G401.6 (cell line): ENCODE results near the gene RS1.

Source experiments
- FAIRE-seq: peaks from 2 replicates; lab custom pipeline; 2012; peaks lifted over from hg19 to GRCh38; lab: Jason Lieb, UNC

The RS1 gene

DNA sequence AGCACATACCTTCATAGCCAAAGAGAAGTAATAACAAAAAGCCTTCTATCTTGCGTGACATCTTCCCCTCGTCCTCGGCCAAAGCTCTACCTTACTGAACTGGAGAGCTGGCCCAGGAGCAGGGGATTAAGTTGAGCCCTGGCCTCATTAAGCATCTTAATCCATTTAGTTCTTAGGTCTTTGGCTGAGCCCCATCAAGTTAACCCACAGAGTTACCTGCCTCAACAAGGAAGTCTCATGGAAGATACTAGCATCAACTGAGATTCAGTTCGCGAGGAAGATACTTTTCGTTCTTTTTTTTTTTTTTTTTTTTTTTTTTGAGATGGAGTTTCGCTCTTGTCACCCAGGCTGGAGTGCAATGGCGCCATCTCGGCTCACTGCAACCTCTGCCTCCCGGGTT, at the start of gene RS1:
Gene RS1, minus strand, starts transcription at position 101 of the 400 bp plus-strand sequence. Its CDS starts 40 bp downstream, at position 61.
- no peak for FAIRE-seq

DNA sequence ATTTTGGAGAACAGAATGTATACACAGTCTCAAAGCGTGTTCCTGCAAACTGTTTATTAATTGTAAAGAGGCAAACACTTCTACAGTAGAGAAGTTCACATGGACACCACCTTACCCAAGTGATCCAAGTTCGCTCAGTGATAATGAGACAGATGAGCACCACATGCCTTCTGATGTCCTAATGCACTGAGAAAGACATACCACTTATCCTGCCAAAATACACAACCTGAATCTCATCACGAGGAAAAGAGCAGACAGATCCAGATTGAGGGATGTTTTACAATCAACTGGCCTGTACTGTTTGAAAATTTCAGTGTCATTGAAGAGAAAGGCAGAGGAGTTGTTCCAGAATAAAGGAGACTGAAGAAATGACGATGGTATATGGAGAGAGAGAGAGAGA, 47.9 kb upstream of the RS1 start:
- FAIRE-seq: no peak

DNA sequence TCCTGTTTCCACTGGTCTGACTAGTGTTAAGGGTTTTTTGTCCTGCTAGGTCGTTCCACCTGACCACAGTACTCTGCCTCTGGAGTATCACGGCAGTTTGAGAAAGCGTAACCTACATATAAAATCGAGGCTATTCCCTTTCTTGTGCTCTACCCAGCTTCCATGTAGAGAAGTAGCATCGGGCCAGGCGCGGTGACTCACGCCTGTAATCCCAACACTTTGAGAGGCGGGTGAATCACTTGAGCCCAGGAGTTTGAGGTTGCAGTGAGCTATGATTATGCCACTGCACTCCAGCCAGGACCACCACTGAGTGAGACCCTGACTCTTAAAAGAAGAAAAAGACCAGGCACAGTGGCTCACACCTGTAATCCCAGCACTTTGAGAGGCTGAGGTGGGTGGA, 43.0 kb upstream of the RS1 start:
- FAIRE-seq: no peak

DNA sequence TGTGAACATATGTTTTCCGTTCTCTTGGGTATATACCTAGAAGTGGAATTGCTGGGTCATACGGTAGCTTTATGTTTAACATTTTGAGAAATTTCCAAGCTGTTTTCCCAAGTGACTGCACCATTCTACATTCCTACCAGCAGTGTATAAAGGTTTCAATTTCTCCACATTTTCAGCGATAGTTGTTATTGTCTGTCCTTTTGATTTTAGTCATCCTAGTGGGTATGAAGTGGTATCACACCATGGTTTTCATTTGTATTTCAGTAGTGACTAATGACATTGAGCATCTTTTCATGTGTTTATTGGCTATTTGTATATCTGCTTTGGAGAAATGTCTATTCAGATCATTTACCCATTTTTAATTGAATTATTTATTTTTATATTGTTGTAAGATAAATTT, 37.9 kb upstream of the RS1 start:
- no peak for FAIRE-seq

DNA sequence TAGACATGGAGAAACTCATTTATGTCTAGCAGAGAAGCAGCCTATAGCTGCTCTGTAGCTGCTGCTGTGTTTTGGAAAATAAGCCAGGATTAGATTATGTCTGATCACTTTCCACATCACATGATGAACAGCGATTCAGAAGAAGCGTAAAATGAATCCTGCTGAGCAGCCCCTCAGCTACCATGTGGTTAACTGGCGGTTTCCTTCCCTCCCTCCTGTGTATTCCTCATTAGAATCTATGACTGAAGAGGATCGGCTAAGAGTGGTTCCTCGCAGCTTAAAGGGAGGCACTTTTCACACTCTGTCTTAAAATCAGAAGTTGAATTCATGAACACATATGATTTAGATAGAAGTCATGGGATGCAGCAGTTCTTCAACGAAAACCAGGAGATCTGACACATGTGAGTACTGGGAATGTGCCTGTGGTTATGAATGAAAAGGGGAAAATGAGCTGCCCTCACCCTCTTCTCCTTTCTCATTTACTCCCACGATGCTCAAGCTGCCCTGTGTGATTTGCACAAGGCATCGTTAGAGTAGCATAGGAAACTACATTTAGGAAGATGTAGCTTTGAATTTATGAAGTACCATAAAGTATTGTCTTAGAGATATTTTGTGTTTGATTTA, 35.6 kb upstream of the RS1 start, which contains the start of gene PPEF1:
Gene PPEF1, plus strand, starts transcription at position 220 of the 624 bp plus-strand sequence. Its CDS starts 136 bp downstream, at position 356.
- no peak for FAIRE-seq

DNA sequence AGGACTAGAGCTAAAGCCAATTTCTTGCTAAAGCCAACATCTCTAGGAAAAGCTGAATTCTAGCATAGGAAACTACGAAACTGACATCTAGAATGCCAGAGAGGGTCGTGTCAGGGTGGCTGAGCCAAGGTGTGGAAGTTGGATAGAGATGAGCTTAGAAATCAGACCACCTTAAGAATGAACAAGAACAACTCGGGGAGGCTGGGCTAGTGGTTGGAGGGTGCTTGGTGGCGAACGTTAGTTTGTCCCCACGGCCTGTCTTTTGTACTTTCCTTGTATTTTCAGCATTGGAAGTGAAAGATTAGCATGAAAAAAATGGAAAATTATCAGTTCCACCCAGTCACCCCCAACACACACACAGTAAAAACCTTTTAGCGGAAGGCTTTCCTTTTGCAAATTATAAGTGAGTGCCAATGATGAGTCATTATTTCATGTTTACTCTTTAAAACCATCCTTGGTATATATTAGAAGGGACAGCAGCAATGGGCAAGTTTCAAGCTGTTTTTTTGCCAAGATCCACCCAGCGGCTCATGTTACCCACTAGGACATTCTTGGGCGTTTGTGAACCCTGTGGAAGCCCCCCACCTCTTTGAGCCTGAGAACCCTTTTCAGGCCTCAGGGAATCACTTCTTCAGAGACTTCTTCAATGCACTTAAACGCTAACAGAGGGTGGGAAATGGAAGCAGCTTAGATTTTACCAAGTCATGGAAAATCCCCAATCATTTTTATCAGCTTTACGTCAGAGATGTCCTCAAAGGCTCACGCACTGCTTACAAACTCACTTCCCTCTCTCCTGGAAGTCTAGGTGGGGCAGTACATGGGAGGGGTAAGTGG, 30.7 kb upstream of the RS1 start:
- FAIRE-seq: no peak

DNA sequence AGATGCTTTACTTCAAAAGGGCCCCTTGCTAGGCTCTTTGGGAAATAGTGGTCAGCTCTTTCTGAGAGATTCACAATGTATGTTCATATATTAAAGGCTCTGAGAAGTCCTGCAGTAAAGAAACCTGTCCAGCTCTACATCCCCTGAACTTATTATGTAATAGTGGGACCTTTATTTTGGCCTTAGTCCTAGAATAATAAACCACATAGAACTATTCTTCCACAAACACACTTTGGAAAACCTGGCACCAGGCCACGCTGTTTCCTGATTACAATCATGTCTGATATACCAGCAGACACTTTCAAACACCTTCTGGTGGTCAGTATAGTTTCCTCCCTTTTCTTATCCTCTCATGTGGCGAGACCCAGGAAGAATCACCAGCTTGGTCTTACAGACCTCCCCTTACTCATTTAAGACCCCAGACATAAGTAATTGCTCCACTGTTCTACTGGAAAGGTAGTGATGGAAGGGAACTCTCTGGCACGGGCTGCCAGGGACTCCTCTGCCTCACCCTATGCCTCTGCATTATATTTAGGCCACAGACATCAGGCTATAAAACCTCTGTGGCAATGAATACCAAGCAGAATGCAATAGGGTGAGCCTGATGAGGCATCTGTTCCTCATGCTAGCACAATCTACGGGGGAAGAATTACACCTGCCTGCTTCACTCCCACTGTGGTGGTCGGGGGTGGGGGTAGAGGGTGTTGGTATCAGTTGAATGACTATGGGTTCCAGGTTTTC, 29.9 kb upstream of the RS1 start:
- FAIRE-seq: no peak

DNA sequence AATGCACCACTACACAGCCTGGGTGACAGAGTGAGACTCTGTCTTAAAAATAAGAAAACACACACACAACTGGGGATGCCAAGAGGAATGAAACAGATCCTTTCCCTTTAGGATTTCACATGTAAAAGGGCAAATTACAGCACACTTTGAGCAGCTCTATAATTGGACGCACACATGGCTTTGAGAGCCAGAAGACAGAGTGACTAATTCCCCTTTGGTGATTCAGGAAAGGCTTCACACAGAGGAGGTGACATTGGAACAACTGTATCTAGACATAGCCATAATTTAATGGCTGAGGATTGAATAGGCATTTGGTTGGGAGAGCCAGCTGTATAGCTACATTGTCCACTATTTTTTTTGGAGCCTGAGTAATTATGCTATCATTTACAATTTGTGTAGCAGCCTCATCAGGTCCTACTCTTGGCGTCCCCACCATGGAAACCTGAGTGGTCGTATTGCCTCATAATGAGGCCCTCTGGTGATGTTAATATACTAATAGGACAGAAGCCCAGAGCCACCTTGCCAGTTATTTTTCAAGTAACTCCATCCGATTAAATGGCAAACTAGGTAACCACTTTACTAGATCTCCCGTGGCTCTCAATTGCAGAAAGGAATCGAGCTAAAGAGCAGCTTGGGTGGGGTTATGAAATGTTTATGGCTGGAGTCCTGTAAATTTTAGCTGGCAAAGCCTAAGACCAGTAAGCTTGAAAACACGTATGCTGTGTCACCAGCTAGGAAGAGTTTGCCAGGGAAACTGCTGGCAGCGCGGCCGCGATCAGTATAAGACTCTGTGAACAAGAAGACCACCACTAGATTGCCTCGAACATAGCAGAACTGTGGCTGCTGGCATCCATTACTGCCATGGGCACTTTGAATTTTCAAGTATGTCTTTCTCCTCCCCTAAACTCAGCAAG, 27.1 kb upstream of the RS1 start:
- no peak for FAIRE-seq

DNA sequence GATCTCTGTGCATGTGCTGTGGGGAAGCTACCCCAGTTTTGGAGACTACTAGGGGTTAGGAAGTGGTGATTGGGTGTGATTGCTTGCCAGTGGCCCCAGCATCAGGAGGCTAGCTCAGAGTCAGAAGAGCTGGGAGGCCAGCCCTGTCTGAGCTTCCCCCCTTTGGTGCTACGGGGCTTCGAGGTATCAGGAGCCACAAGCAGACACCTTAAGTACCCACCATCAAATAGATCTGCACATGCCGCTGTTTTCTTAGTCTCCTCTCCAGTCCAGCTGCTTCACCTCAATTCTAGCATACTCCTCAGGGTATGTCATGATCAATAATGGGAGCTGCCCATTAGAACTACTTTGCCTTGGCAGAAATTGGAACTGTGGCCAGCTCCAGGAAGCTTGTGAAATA, 24.7 kb upstream of the RS1 start:
- no peak for FAIRE-seq

DNA sequence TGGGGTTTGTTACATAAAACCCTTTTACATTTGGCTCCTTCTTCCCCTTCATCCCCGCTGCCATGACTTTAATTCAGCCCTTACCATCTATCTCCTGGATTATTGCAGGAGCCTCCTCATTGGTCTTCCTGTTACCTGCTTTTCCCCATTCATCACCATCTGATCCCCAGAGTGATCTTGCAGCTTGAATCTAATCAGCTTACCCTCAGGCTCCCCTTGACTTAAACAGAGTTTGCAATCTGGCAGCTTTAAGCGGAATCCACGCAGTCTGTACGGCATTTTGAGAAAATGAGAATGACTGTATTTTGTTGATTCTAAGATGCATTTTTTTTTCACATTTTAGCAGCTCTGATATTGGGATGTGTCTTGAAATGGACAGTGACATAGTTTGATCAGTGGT, 20.6 kb upstream of the RS1 start:
- FAIRE-seq: no peak

DNA sequence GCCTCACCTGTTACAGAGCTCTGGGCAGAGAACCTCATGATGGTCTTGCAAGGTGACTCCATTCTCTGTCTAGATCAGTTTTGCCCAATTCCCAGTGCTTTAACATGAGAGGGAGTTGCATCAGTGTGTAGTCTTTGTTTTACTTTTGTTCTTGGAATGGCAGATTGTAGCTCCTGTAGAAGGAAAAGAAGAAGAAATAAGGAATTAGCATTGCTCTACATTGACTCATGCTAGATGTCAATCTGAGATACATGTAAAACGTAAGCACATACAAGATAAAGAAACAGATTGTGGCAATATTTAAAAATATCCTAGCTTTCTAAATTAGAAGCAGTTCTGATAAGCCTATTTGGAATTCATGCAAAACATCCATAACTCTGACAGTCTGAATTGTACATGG, 19.5 kb upstream of the RS1 start:
- no peak for FAIRE-seq

DNA sequence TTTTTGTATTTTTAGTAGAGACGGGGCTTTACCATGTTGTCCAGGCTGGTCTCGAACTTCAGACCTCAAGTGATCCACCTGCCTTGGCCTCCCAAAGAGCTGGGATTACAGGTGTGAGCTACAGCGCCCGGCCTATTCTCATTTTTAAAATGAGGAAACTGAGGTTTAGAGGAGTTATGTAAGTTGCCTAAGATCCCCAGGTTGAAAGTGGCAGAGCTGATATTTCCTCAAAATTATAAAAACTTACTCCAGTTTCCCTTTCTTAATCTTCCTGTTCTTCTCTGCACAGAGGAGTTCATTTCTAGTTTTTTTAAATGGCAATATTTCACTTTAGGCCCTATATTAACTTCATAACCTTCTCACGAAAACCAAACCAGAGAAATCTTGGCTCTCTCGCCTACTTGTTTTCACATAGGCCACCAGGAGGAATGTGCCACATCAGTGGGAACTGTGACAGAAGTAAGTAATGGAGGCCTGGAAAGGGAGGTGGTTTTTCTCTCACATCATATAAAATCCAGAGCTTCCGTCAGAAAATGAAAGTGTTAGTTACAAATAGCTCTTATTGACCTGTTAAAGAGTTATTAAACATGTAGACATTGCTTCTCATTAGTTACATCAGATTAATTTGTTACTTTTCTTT, 16.1 kb upstream of the RS1 start:
- no peak for FAIRE-seq

DNA sequence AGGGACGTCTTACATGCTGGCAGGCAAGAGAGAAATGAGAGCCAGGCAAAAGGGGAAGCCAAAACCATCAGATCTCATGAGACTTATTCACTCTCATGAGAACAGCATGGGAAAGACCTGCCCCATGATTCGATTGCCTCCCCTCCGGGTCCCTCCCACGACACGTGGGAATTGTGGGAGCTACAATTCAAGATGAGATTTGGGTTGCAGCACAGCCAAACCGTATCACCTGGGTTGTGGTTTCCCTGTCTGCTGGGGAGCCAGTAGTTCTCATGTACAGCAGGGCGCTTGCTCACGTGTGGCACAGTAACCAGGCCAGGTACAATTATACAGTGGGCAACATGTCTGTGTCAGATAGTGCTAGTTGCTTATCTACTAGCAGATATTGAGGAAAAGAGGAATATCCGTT, 11.1 kb upstream of the RS1 start:
- FAIRE-seq: no peak

DNA sequence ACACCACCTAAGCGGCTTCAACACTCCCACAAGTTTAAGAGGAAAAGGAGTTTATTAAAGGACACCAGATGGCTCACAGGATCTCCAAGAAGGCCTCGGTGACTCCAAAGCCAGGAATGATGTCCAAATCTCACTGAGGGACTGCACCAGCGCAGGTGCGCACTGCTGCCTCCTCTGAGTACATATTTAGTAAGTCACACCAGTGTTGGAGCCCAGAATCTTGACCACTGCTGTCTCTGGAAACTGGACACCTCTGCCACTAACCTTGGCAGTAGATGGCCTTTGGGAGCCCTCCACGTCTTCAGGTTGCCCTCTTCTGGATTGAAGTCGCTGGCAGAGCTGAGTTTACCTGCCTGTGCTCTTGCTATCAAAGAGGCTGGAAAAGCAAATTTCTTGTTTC, 10.1 kb upstream of the RS1 start:
- no peak for FAIRE-seq

DNA sequence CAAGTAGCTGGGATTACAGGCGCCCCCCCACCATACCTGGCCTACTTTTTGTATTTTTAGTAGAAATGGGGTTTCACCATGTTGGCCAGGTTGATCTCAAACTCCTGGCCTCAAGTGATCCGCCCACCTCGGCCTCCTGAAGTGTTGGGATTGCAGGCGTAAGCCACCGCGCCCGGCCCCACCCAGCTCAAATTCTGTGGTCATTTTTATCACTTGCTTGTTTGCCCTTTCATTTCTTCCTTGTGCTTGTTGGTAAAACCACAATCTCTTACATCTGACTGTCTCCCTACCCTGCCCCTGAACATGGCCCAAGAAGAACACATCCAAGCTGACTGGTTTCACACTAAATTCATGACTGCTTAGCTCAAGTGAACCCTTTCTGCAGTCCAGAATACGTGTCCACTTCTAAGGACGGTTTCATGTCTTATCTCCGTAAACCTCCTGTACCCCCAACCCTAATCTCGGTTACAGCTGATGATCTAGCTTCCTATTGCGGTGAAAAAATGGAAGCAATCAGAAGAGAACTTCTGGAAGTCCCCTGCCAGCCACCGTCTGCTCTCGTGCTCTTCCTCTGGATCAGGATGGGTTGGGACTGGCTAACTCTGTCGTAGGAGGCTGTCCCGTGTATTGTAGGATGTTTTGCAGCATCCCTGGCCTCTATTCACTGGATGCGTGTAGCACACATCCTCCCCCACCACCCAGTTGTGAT, 5.4 kb upstream of the RS1 start:
- no peak for FAIRE-seq

DNA sequence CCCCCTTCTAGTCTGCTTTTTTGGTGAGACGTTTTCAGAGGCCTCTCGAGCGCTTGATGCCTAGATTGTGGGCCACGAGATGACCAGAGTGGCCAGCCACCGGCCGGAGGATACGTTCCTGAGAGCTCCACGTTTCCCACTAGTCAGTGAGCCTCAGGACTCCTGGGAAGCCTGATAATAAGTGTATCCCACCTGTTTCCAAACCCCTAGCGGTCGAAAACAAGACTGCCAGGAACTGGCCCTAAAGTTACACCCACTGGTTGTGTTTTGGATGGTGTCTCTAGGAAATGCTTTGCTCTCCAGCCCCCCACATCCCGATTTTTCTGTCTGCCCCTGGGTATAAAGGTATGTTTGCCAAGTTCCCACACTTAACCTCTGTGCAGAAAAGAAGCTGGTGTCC, 4.6 kb upstream of the RS1 start:
- FAIRE-seq: no peak

DNA sequence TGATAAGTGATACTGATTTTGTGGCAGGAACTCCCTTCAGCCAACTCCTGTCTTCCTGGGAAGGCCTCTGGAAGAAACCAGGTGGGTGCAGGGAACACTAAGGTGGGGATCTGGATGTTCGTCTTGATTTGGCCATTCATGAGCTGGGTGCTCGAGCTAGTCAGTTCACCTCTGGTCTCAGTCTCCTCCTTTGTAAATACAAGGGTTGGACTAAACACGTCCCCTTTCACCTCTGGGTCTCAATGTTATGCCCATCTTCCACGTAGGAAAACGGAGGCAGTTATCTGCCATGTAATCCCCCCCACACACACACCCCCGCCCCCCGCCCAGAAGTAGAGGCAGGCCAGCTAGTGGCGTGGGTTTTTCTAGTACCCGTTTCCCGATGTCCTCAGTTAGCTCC, 4.1 kb upstream of the RS1 start:
- no peak for FAIRE-seq

DNA sequence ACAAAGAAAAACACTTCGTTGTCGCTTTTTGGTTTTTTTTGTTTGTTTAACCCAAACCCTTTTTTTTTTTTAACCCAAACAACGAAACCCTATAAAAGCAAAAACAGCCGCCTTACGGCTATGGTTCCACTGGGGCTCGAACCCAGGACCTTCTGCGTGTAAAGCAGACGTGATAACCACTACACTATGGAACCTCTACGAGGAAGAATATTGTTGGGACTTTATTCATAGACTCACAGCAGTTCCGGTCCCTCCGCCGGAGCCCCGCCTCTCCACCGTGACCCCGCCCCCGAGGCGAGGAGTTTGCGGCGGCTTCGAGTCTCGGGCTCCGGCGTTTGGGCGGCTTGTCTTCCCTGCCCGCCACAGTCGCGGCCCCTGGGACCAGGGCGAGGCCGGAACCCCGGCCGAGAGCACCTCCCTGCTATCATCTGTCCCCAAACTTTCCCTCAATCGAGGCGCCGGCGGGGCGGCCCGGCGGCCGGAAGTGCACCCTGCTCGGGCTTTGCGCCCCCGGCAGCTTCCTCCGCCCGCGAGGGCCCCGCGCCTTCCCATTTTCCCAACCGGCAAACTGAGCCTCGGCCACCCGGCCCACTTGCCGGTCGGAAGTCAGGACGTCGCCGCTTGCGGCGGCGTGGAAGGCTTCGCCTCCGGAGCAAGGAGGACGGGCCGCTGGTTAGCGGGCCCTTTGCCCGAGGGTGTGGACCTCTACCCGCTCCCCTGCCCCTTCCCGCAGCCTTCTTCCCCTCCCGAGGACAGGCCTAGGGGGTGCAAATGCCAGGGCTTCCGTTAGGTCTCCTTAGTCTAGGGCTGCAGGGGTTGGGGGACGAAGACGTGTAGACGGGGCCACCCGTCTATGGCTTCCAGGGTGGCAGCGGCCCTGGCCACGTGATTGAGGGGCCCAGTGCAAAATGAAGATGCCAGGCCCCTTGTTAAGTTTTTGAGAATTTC, 3.2 kb upstream of the RS1 start:
- peak; percentile 70 for FAIRE-seq

DNA sequence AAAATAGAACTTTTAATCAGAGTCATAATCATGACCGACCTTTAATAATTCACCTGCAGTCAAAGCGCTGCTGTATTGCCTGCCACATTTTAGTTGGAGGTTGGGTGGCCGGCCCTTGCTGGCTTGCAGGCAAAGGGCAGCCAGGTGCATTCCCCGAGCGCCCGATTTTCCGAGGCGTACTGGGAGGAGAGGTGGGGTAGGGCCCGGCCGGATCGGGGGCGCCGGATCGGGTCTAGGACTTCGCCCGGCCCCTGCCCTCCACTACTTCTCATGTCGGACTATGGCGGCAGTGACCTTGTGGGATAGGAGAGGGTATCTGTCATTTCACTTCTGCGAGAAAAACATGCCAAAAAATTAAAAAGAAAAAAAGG, 2.5 kb upstream of the RS1 start:
- FAIRE-seq: no peak
